ENCODE data around the gene ASB7.

ASB7 gene

DNA sequence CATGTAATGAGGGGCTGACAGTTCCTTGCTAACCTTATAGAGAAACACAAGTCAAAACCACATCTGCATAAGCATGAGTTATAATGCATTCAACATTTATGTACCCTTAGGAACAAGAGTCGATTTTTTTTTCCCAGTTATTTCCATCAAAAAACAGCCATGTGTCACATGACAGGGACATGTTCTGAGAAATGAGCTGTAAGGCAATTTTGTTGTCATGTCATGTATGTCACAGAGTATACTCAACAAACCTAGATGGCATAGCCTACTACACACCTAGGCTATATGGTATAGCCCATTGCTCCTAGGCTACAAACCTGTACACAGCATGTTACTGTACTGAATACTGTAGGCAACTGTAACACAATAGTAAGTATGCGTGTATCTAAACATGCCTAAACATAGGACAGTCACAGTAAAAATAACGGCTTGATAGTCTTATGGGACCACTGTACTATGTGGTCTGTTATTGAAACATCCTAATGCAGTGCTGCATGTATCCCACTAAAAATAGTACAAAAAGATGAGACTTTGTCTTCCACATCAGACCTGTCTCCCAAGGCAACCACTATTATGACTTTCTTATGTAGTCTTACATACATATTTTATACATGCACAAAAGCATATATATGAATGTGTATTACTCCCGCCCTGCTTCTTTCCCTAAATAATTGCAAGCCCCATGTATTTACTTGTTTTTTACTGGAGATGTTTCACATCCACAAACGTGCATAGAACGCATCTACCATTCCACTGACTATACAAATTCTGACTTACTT is 35.4 kb upstream of the ASB7 start:
- no peak overlapping the region for H3K4me3 ChIP-seq (ENCODE audit: low read depth, low read length)
- in situ Hi-C loops (cut with HindIII; ENCODE audit: low sequenced_read_pairs): no loop called here
- TF ChIP-seq, protein P1, sequence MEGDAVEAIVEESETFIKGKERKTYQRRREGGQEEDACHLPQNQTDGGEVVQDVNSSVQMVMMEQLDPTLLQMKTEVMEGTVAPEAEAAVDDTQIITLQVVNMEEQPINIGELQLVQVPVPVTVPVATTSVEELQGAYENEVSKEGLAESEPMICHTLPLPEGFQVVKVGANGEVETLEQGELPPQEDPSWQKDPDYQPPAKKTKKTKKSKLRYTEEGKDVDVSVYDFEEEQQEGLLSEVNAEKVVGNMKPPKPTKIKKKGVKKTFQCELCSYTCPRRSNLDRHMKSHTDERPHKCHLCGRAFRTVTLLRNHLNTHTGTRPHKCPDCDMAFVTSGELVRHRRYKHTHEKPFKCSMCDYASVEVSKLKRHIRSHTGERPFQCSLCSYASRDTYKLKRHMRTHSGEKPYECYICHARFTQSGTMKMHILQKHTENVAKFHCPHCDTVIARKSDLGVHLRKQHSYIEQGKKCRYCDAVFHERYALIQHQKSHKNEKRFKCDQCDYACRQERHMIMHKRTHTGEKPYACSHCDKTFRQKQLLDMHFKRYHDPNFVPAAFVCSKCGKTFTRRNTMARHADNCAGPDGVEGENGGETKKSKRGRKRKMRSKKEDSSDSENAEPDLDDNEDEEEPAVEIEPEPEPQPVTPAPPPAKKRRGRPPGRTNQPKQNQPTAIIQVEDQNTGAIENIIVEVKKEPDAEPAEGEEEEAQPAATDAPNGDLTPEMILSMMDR (IDR thresholded peaks at IDR 0.05; ENCODE audit: low read depth, low read length): no peak
- DNase-seq (ENCODE audit: low read depth, low spot score): no peak

DNA sequence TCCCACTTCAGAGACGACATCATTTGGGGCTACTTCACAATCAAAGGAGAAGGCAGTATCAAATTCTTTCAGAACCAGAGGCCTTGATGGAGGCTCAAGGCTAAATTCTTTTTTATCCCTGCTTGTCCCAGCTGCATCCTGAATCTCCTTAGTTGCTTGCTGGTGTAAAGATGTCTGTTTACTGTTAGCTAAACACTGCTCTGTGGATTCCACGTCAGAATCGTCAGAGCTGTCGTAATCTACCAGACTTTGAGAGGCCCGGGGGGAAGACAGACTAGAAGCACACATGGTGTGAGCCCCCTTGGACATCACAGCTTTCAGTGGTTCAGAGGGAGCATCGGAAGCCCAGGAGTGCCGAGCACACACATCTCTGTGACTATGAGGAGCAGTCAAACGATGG is 33.0 kb upstream of the ASB7 start:
- no peak overlapping the region for H3K4me3 ChIP-seq (ENCODE audit: low read depth, low read length)
- TF ChIP-seq, protein P1 (IDR thresholded peaks at IDR 0.05; ENCODE audit: low read depth, low read length): no peak
- in situ Hi-C loops (cut with HindIII; ENCODE audit: low sequenced_read_pairs): no loop called here
- no peak for DNase-seq (ENCODE audit: low read depth, low spot score)

DNA sequence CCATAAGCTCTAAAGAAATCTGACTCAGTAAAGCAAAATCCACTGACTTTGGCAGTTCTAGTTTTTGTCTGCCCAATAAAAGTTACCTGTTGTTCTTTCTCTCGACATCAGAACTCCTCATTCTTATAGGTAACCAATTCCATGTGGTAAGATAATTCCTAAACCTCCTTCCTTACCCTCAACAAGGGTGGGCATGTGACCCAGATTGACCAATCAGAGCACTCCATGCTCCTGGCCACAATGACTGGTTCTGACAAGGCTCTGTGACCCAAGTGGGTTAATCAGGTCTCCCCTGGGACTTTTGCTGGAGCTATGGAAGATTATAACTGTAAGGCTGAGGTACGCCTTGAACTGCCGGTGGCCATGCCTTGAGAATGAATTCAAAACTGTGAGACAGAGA is 32.1 kb upstream of the ASB7 start:
- TF ChIP-seq, protein P1 (IDR thresholded peaks at IDR 0.05; ENCODE audit: low read depth, low read length): no peak
- DNase-seq (ENCODE audit: low read depth, low spot score): no peak
- in situ Hi-C loops (cut with HindIII; ENCODE audit: low sequenced_read_pairs): no loop called here
- H3K4me3 ChIP-seq (ENCODE audit: low read depth, low read length): no peak overlapping the region

DNA sequence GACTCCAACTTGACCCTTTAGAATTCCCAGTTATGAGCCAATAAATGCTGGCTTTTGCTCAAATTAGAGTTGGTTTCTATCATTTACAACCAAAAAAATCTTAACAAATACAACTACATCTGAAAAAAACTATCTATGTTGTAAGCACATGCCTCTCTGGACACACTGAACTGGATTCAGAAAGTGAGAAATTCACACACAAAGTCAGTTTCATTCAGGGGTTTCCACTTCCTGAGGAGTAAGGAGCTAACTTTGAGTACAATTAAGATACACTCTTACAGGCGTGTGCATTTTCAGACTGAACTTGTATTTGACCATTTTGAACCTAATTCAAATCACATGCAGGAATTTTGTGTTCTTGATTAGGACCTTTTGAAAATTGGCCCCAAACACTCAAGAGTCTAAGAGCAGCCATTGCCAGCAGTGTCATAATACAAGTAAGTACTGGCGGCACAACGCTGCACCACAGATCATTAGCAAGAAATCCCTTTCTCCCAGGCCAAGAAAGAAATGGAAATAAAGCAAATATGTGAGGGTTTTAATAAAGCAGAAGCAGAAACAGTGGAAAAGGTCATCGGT is 31.6 kb upstream of the ASB7 start:
- DNase-seq (ENCODE audit: low read depth, low spot score): no peak
- in situ Hi-C loops (cut with HindIII; ENCODE audit: low sequenced_read_pairs): no loop called here
- TF ChIP-seq, protein P1 (IDR thresholded peaks at IDR 0.05; ENCODE audit: low read depth, low read length): no peak
- no peak overlapping the region for H3K4me3 ChIP-seq (ENCODE audit: low read depth, low read length)

DNA sequence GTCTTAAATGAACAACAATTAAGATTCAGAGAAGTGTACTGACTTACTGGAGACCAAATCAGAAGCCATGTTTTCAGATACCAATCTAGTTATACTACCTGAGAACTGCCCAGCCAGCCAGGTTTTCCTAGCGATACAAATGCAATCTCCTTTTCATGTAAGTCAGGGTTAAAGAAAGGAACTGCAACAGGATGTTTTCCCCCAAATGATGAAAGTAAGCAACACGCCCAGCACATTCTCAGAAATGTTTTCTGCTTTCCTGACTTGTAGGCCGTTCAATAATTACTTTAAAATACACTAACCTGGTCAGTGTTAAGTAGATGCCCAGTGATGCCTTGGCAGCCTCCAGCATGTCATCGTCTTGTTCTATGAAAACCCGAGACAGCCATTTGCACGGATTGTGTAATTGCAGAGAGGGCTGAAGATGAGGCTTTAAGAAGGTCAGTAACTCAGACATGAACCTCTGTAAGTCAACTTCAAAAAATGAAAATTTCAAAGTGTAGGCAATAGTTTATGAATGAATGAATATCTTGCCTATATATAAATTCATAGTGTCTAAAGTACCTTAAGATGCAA is 30.7 kb upstream of the ASB7 start:
- TF ChIP-seq, protein P1 (IDR thresholded peaks at IDR 0.05; ENCODE audit: low read depth, low read length): no peak
- H3K4me3 ChIP-seq (ENCODE audit: low read depth, low read length): no peak overlapping the region
- in situ Hi-C loops (cut with HindIII; ENCODE audit: low sequenced_read_pairs): no loop called here
- no peak for DNase-seq (ENCODE audit: low read depth, low spot score)

DNA sequence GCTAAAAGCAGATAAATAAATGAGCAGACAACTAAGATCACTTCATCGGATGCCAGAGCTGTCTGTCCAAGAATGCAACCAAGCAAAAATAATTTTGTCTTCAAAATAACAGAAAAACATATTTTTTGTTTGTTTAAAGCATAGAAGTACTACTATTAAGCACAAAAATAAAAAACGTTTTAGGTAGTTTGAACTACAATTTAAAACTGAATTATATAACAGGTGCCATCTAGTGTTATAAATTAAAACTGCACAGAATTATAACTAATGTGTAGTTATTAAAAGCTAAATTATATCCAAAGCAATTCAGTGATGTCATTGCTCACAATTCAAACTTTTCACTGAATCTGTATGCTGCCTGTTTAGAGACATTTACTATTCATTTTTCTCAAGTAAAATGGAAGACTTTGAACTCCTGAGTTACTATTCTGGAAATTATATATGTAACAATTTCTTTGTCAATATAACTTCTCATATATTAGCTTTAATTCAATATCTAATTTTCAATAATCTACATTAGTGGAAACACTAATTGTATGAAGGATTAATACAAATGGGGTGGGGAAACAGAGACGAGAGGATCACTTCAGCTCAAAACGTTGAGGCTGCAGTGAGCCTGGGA is 29.9 kb upstream of the ASB7 start:
- TF ChIP-seq, protein P1 (IDR thresholded peaks at IDR 0.05; ENCODE audit: low read depth, low read length): peak; percentile 25
- peak; percentile 31 for DNase-seq (ENCODE audit: low read depth, low spot score)
- in situ Hi-C loops (cut with HindIII; ENCODE audit: low sequenced_read_pairs): no loop called here

More for the DNA sequence above, 29.9 kb upstream of the ASB7 start:
- H3K4me3 ChIP-seq (ENCODE audit: low read depth, low read length): no peak overlapping the region
